HepG2 (cell line): Measurements from ENCODE around the gene FIZ1. TPM values are rescaled to one million over a fixed set of nuclear protein-coding genes. Genes with fewer than 3 reads are reported as not detected.

Experiments used
- ATAC-seq: fragments of 200-7000 bp; cut with Tn5 transposase; 3 replicates; pipeline ENCODE4 v1.9.1; 2020; ENCODE audit warnings: mild to moderate bottlenecking, moderate library complexity
- BruUV-seq: library from RNA; stranded (reverse); fragments of 400-500 nt; replicated peaks from 2 replicates; lab custom pipeline; 2021; lab: Mats Ljungman, UMichigan
- CTCF ChIA-PET: fragments of 300-600 bp; formaldehyde crosslinking; extraction: SDS; loops from one replicate; lab custom pipeline; 2021; ENCODE audit warnings: low total read pairs, inconsistent platforms, low intra/inter-chr PET ratio; lab: Yijun Ruan, JAX
- POLR2A ChIA-PET: fragments of 350-600 bp; sonication (Branson Sonifier 250); formaldehyde crosslinking; loops from one replicate; lab custom pipeline; 2020; ENCODE audit warnings: antibody characterized with exemption, inconsistent platforms; lab: Yijun Ruan, JAX
- DNase-seq: peaks from one replicate; pipeline ENCODE4 v3.0.0-alpha.2; 2015; ENCODE audit warnings: low spot score
- FAIRE-seq: peaks from 3 replicates; lab custom pipeline; 2011; peaks lifted over from hg19 to GRCh38; lab: Jason Lieb, UNC
- H2AFZ ChIP-seq: one replicate; pipeline ENCODE4 v1.6.1; 2011; ENCODE audit warnings: low read length, inconsistent platforms
- H3K27ac ChIP-seq: fragments of 300-600 bp; 3 replicates; pipeline ENCODE4 v1.8.0; 2011; ENCODE audit warnings: mixed run types, mild to moderate bottlenecking, mixed read lengths, low read length, inconsistent platforms; ENCODE audit not compliant: insufficient read depth; ENCODE audit errors: extremely low read length
- H3K27me3 ChIP-seq, 2 experiments: fragments of 200-600 bp in 1 of 2; 2 replicates in 1 of 2; 3 replicates in 1 of 2; pipeline versions ENCODE4 v1.6.0 to v1.8.0; 2011; ENCODE audit warnings: low read length in 2 of 2, mild to moderate bottlenecking in 2 of 2, moderate library complexity in 2 of 2, inconsistent platforms in 1 of 2; ENCODE audit not compliant: insufficient read depth in 2 of 2, control insufficient read depth in 1 of 2
- H3K36me3 ChIP-seq, 2 experiments: fragments of 200-600 bp in 1 of 2; replicated peaks in 1 of 2; 2 replicates in 1 of 2; 3 replicates in 1 of 2; pipeline versions ENCODE4 v1.5.1 to v1.8.0; 2011; ENCODE audit warnings: low read length in 2 of 2, inconsistent platforms in 1 of 2; ENCODE audit not compliant: insufficient read depth in 2 of 2, control insufficient read depth in 1 of 2
- H3K4me1 ChIP-seq: 2 replicates; pipeline ENCODE4 v1.5.1; 2012; ENCODE audit warnings: low read length, inconsistent platforms; ENCODE audit not compliant: insufficient read depth
- H3K4me2 ChIP-seq: 2 replicates; pipeline ENCODE4 v1.6.0; 2011; ENCODE audit warnings: low read depth, low read length, inconsistent platforms
- H3K4me3 ChIP-seq, 3 experiments: fragments of 200-600 bp in 1 of 3; sonication (generic), shearing (Covaris generic) in 1 of 3; replicated peaks in 1 of 3; 2 replicates each; pipeline ENCODE4 v1.5.1; 2011 to 2016; ENCODE audit warnings: low read length in 3 of 3, inconsistent platforms in 2 of 3, low read depth in 2 of 3, mild to moderate bottlenecking in 2 of 3, control low read depth in 1 of 3, mixed read lengths in 1 of 3; ENCODE audit not compliant: insufficient read depth in 1 of 3
- H3K79me2 ChIP-seq: one replicate; pipeline ENCODE4 v1.6.1; 2011; ENCODE audit warnings: low read length, inconsistent platforms; ENCODE audit not compliant: insufficient read depth
- H3K9ac ChIP-seq: 2 replicates; pipeline ENCODE4 v1.6.0; 2011; ENCODE audit warnings: mild to moderate bottlenecking, low read depth, low read length, inconsistent platforms; ENCODE audit not compliant: insufficient read depth
- H3K9me3 ChIP-seq: 2 replicates; pipeline ENCODE4 v1.5.1; 2012; ENCODE audit warnings: mild to moderate bottlenecking, low read length
- H4K20me1 ChIP-seq: 2 replicates; pipeline ENCODE4 v1.6.0; 2011; ENCODE audit warnings: inconsistent platforms, mild to moderate bottlenecking, low read length, moderate library complexity; ENCODE audit not compliant: insufficient read depth
- CCAR2 ChIP-seq: fragments of 200-400 bp; formaldehyde crosslinking; optimal IDR thresholded peaks from 2 replicates; pipeline ENCODE3; 2018; ENCODE audit warnings: low read depth, mild to moderate bottlenecking, low read length, moderate library complexity
- ELF1 ChIP-seq: sonication (generic); formaldehyde crosslinking; IDR thresholded peaks from 2 replicates; pipeline ENCODE4 v1.4.0; 2020; ENCODE audit warnings: missing genetic modification reagents
- HDAC1 ChIP-seq: sonication (generic); formaldehyde crosslinking; IDR thresholded peaks from 2 replicates; pipeline ENCODE4 v1.5.1; 2020; ENCODE audit warnings: mild to moderate bottlenecking, missing genetic modification reagents
- HDAC2 ChIP-seq: sonication (generic); formaldehyde crosslinking; IDR thresholded peaks from 2 replicates; pipeline ENCODE4 v1.4.0; 2020; ENCODE audit warnings: missing genetic modification reagents
- NCOA1 ChIP-seq: sonication (generic); formaldehyde crosslinking; IDR thresholded peaks from 2 replicates; pipeline ENCODE4 v1.9.0; 2021; ENCODE audit warnings: missing genetic modification reagents
- SOX13 ChIP-seq, 3 experiments: fragments of 450-650 bp in 1 of 3; sonication (generic) in 1 of 3; formaldehyde crosslinking in 1 of 3; IDR thresholded peaks in 2 of 3; conservative IDR thresholded peaks in 1 of 3; 2 replicates each; pipeline versions ENCODE4 v1.5.0 to v1.6.1; 2016 to 2020; ENCODE audit warnings: antibody characterized with exemption in 1 of 3, mild to moderate bottlenecking in 1 of 3, missing compliant biosample characterization in 1 of 3, missing genetic modification reagents in 1 of 3, moderate library complexity in 1 of 3
- SP140L ChIP-seq: sonication (generic); formaldehyde crosslinking; IDR thresholded peaks from 2 replicates; pipeline ENCODE4 v1.4.0; 2020; ENCODE audit warnings: missing genetic modification reagents, borderline replicate concordance
- SPEN ChIP-seq: sonication (generic); formaldehyde crosslinking; IDR thresholded peaks from 2 replicates; pipeline ENCODE4 v1.5.1; 2020; ENCODE audit warnings: low read depth, mild to moderate bottlenecking, missing genetic modification reagents
- ZFAT ChIP-seq: sonication (generic); formaldehyde crosslinking; conservative IDR thresholded peaks from 2 replicates; pipeline ENCODE4 v1.8.1; 2023; ENCODE audit warnings: missing genetic modification reagents, inconsistent platforms
- ZFP36 ChIP-seq: fragments of 150-350 bp; IDR thresholded peaks from 2 replicates; pipeline ENCODE4 v1.6.1; 2018; ENCODE audit warnings: borderline replicate concordance, low read length, low read depth; ENCODE audit not compliant: partially characterized antibody
- ZMYM3 ChIP-seq: sonication (generic); formaldehyde crosslinking; IDR thresholded peaks from 2 replicates; pipeline ENCODE4 v1.5.1; 2020; ENCODE audit warnings: mild to moderate bottlenecking, missing genetic modification reagents
- ZNF225 ChIP-seq: sonication (generic); formaldehyde crosslinking; IDR thresholded peaks from 2 replicates; pipeline ENCODE4 v1.4.0; 2020; ENCODE audit warnings: mild to moderate bottlenecking, missing genetic modification reagents
- ZNF552 ChIP-seq: sonication (generic); formaldehyde crosslinking; IDR thresholded peaks from 2 replicates; pipeline ENCODE4 v1.9.0; 2022; ENCODE audit warnings: missing genetic modification reagents, mild to moderate bottlenecking, borderline replicate concordance
- ZNF564 ChIP-seq: sonication (generic); formaldehyde crosslinking; IDR thresholded peaks from 2 replicates; pipeline ENCODE4 v1.8.1; 2023; ENCODE audit warnings: mild to moderate bottlenecking, missing genetic modification reagents
- ZNF816 ChIP-seq: sonication (generic); formaldehyde crosslinking; IDR thresholded peaks from 2 replicates; pipeline ENCODE4 v1.8.0; 2022; ENCODE audit warnings: missing genetic modification reagents, mild to moderate bottlenecking, borderline replicate concordance
- WGBS: methylation state at CpG from one replicate; pipeline ENCODE4 v1.1.6; 2017; ENCODE audit warnings: low lambda C conversion rate; 5-methylcytosine and 5-hydroxymethylcytosine counted together
- in situ Hi-C: cut with HindIII; loops from 2 replicates; pipeline ENCODE4 v1.10.0; 2017; ENCODE audit warnings: low pct_unique_long_range_greater_than_20kb; ENCODE audit not compliant: extremely low pct_ligation_motif_present
- intact Hi-C: fragments of 100-400 bp; cut with micrococcal nuclease; formaldehyde crosslinking; loops from one replicate; pipeline ENCODE4 v1.10.0; 2022; ENCODE audit not compliant: unreplicated experiment
- polyA plus RNA-seq, 8 experiments: library from polyadenylated mRNA; depleted of rRNA in 3 of 8; stranded (reverse) in 7 of 8; unstranded in 1 of 8; fragments of >200 nt; fragmentation: Illumina TruSeq in 4 of 8; extraction: Trizol in 4 of 8; gene quantifications; 2 replicates each; pipeline versions ENCODE4 v1.2.1 to v1.2.3, GENCODE V29; 2011 to 2016; ENCODE audit warnings: low read depth in 4 of 8, missing spikeins in 1 of 8, mixed read lengths in 1 of 8; ENCODE audit not compliant: insufficient read depth in 1 of 8
- total RNA-seq, 5 experiments: library from RNA; depleted of rRNA; stranded (reverse); fragments of >200 nt; fragmentation: Illumina TruSeq; extraction: Trizol; gene quantifications; 2 replicates each; pipeline ENCODE4 v1.2.3, GENCODE V29; 2016; ENCODE audit warnings: low read depth in 1 of 5
- TF ChIP-seq, protein P1 (sequence below): sonication (generic); formaldehyde crosslinking; IDR thresholded peaks from 2 replicates; pipeline ENCODE4 v1.5.0; 2020; ENCODE audit warnings: missing genetic modification reagents
- TF ChIP-seq, protein P2 (sequence below): sonication (generic); formaldehyde crosslinking; IDR thresholded peaks from 2 replicates; pipeline ENCODE4 v1.4.0; 2020; ENCODE audit warnings: missing genetic modification reagents
- TF ChIP-seq, protein P3 (sequence below): sonication (generic); formaldehyde crosslinking; IDR thresholded peaks from 2 replicates; pipeline ENCODE4 v1.4.0; 2020; ENCODE audit warnings: mild to moderate bottlenecking, missing genetic modification reagents

The FIZ1 gene
- total and polyA plus RNA-seq, 2 of the 13 experiments (the other 11 are each of a cell fraction or from before 2014, with no cell fraction given) = 3.6 to 5.9 TPM

DNA sequence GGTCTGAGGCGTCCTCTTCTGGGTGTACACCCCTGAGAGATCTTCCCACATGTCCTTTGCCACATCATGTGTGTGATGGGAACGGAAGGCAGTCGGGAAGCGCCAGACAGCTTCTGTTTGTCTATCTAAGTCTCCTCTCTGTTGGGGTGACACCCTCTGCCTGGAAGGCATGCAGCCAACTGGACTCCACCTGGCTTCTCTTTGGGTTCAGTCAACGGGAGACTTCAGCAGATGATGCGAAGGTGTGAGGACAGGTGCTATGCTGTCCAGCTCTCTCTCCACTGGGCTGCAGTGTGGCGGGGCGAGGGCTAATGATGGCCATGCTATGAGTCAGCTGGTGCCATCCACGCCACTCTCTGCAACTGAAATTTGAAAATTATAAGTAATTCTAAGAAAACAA, 39.6 kb downstream of the FIZ1 start (continued):
- TF ChIP-seq, protein P1, sequence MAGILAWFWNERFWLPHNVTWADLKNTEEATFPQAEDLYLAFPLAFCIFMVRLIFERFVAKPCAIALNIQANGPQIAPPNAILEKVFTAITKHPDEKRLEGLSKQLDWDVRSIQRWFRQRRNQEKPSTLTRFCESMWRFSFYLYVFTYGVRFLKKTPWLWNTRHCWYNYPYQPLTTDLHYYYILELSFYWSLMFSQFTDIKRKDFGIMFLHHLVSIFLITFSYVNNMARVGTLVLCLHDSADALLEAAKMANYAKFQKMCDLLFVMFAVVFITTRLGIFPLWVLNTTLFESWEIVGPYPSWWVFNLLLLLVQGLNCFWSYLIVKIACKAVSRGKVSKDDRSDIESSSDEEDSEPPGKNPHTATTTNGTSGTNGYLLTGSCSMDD (CRISPR knock-in tag) = no peak
- TF ChIP-seq CCAR2 (no peak), ZNF816 (CRISPR knock-in tag) (no peak), ZNF564 (no peak), HDAC2 (CRISPR knock-in tag) (no peak), ZFP36 (no peak)
- TF ChIP-seq, protein P2, sequence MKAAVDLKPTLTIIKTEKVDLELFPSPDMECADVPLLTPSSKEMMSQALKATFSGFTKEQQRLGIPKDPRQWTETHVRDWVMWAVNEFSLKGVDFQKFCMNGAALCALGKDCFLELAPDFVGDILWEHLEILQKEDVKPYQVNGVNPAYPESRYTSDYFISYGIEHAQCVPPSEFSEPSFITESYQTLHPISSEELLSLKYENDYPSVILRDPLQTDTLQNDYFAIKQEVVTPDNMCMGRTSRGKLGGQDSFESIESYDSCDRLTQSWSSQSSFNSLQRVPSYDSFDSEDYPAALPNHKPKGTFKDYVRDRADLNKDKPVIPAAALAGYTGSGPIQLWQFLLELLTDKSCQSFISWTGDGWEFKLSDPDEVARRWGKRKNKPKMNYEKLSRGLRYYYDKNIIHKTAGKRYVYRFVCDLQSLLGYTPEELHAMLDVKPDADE (CRISPR knock-in tag) = no peak
- TF ChIP-seq, all 625 proteins: peak for 0

DNA sequence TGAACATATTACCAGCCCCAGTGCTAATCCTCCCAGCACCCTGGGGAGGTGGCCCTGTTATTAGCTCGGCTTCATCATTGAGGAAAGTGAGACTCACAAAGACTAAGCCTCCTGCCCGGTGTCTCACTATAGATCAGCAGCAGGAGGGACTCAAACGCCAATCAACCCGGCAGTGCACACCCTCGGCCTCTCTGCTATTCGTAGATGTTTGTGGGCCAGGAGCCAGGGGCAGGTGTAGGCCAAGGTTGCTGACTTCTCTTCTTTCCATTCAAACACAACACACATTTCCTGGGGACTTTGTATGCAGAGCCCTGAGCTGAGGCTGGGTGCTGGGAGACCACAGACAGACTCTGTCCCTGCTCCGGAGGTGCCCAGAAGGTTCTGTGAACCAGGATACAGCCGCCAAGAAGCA, 44.6 kb downstream of the FIZ1 start:
- intact Hi-C loops = loop anchor here (10.0 kb wide), 1 partner anchor 50 kb away; the partner anchor contains the start of genes ZNF524 and ZNF865
- 0 out of 2 replicates have a peak overlapping the region, but pooled peaks have one; percentile 15 for H3K9ac ChIP-seq
- H3K4me3 ChIP-seq = peak overlapping the region in 1 of 3 experiments; percentile 17; a peak in 2 of 6 replicates
- H3K9me3 ChIP-seq = no peaks in the 10 kb centered on the region
- DNase-seq = peak; percentile 68
- peak overlapping the region; percentile 39 for H3K27ac ChIP-seq
- H3K27me3 ChIP-seq = no peaks in the 10 kb centered on the region
- H3K4me1 ChIP-seq = peaks cover 59% of the 10 kb centered on the region
- no peak overlapping the region for H2AFZ ChIP-seq
- POLR2A ChIA-PET = interaction anchor here (0.7 kb wide), 1 partner anchor 8 kb away, joined by 3 read pairs; no protein-coding TSS in a partner anchor
- no peaks in the 10 kb centered on the region for H4K20me1 ChIP-seq
- WGBS = 4% methylated on average over 8 of the region's 8 CpGs
- CTCF ChIA-PET = no interaction called here
- no peaks in the 10 kb centered on the region for H3K79me2 ChIP-seq
- H3K36me3 ChIP-seq = no peaks in the 10 kb centered on the region
- peak overlapping the region; percentile 63 for H3K4me2 ChIP-seq
- ATAC-seq = peak; percentile 73
- no TSS peak for BruUV-seq
- FAIRE-seq = no peak
- in situ Hi-C loops = no loop called here
- TF ChIP-seq NCOA1 (CRISPR knock-in tag) (no peak), ZMYM3 (CRISPR knock-in tag) (no peak), HDAC1 (CRISPR knock-in tag) (0 out of 2 replicates have a peak, but pooled peaks have one; percentile 17), ZFAT (CRISPR knock-in tag) (no peak), SP140L (no peak), ZNF225 (CRISPR knock-in tag) (no peak), SPEN (CRISPR knock-in tag) (no peak), ZNF552 (CRISPR knock-in tag) (no peak), ELF1 (CRISPR knock-in tag) (peak; percentile 25; the same call in 1 of the 2 replicates), SOX13 (IDR thresholded peaks at IDR 0.05) (no peak), SOX13 (CRISPR knock-in tag; conservative IDR thresholded peaks at IDR 0.05 in 1 of 2, IDR thresholded peaks at IDR 0.05 in 1 of 2) (0 out of 4 replicates have a peak, but pooled peaks of 1 of the 2 experiments have one; percentile 13)
- TF ChIP-seq, protein P3, sequence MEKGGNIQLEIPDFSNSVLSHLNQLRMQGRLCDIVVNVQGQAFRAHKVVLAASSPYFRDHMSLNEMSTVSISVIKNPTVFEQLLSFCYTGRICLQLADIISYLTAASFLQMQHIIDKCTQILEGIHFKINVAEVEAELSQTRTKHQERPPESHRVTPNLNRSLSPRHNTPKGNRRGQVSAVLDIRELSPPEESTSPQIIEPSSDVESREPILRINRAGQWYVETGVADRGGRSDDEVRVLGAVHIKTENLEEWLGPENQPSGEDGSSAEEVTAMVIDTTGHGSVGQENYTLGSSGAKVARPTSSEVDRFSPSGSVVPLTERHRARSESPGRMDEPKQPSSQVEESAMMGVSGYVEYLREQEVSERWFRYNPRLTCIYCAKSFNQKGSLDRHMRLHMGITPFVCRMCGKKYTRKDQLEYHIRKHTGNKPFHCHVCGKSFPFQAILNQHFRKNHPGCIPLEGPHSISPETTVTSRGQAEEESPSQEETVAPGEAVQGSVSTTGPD (CRISPR knock-in tag) = no peak
